ENCODE measurements around the gene PLCL1.

Gene PLCL1

GRCh38 chr2:198062826-198063225 lies 258.4 kb downstream of the PLCL1 start:
- no peak overlapping the region for H3K27ac ChIP-seq (ENCODE audit: low read depth, low read length)
- H3K9me3 ChIP-seq (ENCODE audit: control insufficient read depth, insufficient read depth, low read depth, low read length), result no peaks in the 10 kb centered on the region
- no peaks in the 10 kb centered on the region for H3K27me3 ChIP-seq (ENCODE audit: control insufficient read depth, insufficient read depth, low read length)
- H3K4me3 ChIP-seq (ENCODE audit: low read depth, low read length), result no peak overlapping the region
- H3K9ac ChIP-seq (ENCODE audit: low read length), result no peak overlapping the region
- H3K36me3 ChIP-seq (ENCODE audit: control insufficient read depth, insufficient read depth, low read length), result no peaks in the 10 kb centered on the region
- H3K4me1 ChIP-seq (ENCODE audit: control insufficient read depth, insufficient read depth, low read length), result no peaks in the 10 kb centered on the region

- Histone ChIP-seq H3K9me3 (ENCODE audit: control insufficient read depth, insufficient read depth, low read depth, low read length) (no peaks in the 10 kb centered on the region), H3K9ac (ENCODE audit: low read length) (no peak overlapping the region), H3K4me1 (ENCODE audit: control insufficient read depth, insufficient read depth, low read length) (no peaks in the 10 kb centered on the region), H3K27me3 (ENCODE audit: control insufficient read depth, insufficient read depth, low read length) (no peaks in the 10 kb centered on the region), H3K36me3 (ENCODE audit: control insufficient read depth, insufficient read depth, low read length) (no peaks in the 10 kb centered on the region), H3K4me3 (ENCODE audit: low read depth, low read length) (no peak overlapping the region), H3K27ac (ENCODE audit: low read depth, low read length) (no peak overlapping the region)
Observed at GRCh38 chr2:198063242-198063641, 258.8 kb downstream of the PLCL1 start.

- no peaks in the 10 kb centered on the region for H3K36me3 ChIP-seq (ENCODE audit: control insufficient read depth, insufficient read depth, low read length)
- H3K27ac ChIP-seq (ENCODE audit: low read depth, low read length), result no peak overlapping the region
- no peaks in the 10 kb centered on the region for H3K9me3 ChIP-seq (ENCODE audit: control insufficient read depth, insufficient read depth, low read depth, low read length)
- H3K4me3 ChIP-seq (ENCODE audit: low read depth, low read length), result no peak overlapping the region
- no peaks in the 10 kb centered on the region for H3K27me3 ChIP-seq (ENCODE audit: control insufficient read depth, insufficient read depth, low read length)
- H3K9ac ChIP-seq (ENCODE audit: low read length), result no peak overlapping the region
- no peaks in the 10 kb centered on the region for H3K4me1 ChIP-seq (ENCODE audit: control insufficient read depth, insufficient read depth, low read length)
Observed at GRCh38 chr2:198065322-198065721, 260.9 kb downstream of the PLCL1 start.

- Histone ChIP-seq H3K36me3 (ENCODE audit: control insufficient read depth, insufficient read depth, low read length) (no peaks in the 10 kb centered on the region), H3K27me3 (ENCODE audit: control insufficient read depth, insufficient read depth, low read length) (no peaks in the 10 kb centered on the region), H3K27ac (ENCODE audit: low read depth, low read length) (no peak overlapping the region), H3K4me1 (ENCODE audit: control insufficient read depth, insufficient read depth, low read length) (no peaks in the 10 kb centered on the region), H3K9me3 (ENCODE audit: control insufficient read depth, insufficient read depth, low read depth, low read length) (no peaks in the 10 kb centered on the region), H3K9ac (ENCODE audit: low read length) (no peak overlapping the region), H3K4me3 (ENCODE audit: low read depth, low read length) (no peak overlapping the region)
Observed at GRCh38 chr2:198066597-198066996, 262.2 kb downstream of the PLCL1 start.

GRCh38 chr2:198072655-198073054 lies 268.3 kb downstream of the PLCL1 start:
- H3K36me3 ChIP-seq (ENCODE audit: control insufficient read depth, insufficient read depth, low read length), result no peaks in the 10 kb centered on the region
- no peak overlapping the region for H3K9ac ChIP-seq (ENCODE audit: low read length)
- no peak overlapping the region for H3K4me3 ChIP-seq (ENCODE audit: low read depth, low read length)
- H3K4me1 ChIP-seq (ENCODE audit: control insufficient read depth, insufficient read depth, low read length), result no peaks in the 10 kb centered on the region
- H3K9me3 ChIP-seq (ENCODE audit: control insufficient read depth, insufficient read depth, low read depth, low read length), result no peaks in the 10 kb centered on the region
- no peak overlapping the region for H3K27ac ChIP-seq (ENCODE audit: low read depth, low read length)
- H3K27me3 ChIP-seq (ENCODE audit: control insufficient read depth, insufficient read depth, low read length), result no peaks in the 10 kb centered on the region

GRCh38 chr2:198073253-198073652 lies 268.9 kb downstream of the PLCL1 start:
- no peak overlapping the region for H3K27ac ChIP-seq (ENCODE audit: low read depth, low read length)
- H3K9me3 ChIP-seq (ENCODE audit: control insufficient read depth, insufficient read depth, low read depth, low read length), result no peaks in the 10 kb centered on the region
- no peaks in the 10 kb centered on the region for H3K27me3 ChIP-seq (ENCODE audit: control insufficient read depth, insufficient read depth, low read length)
- no peak overlapping the region for H3K4me3 ChIP-seq (ENCODE audit: low read depth, low read length)
- H3K36me3 ChIP-seq (ENCODE audit: control insufficient read depth, insufficient read depth, low read length), result no peaks in the 10 kb centered on the region
- no peaks in the 10 kb centered on the region for H3K4me1 ChIP-seq (ENCODE audit: control insufficient read depth, insufficient read depth, low read length)
- H3K9ac ChIP-seq (ENCODE audit: low read length), result no peak overlapping the region

GRCh38 chr2:198077477-198077876 lies 273.1 kb downstream of the PLCL1 start:
- Histone ChIP-seq H3K9me3 (ENCODE audit: control insufficient read depth, insufficient read depth, low read depth, low read length) (no peaks in the 10 kb centered on the region), H3K27me3 (ENCODE audit: control insufficient read depth, insufficient read depth, low read length) (no peaks in the 10 kb centered on the region), H3K9ac (ENCODE audit: low read length) (no peak overlapping the region), H3K36me3 (ENCODE audit: control insufficient read depth, insufficient read depth, low read length) (no peaks in the 10 kb centered on the region), H3K27ac (ENCODE audit: low read depth, low read length) (no peak overlapping the region), H3K4me3 (ENCODE audit: low read depth, low read length) (no peak overlapping the region), H3K4me1 (ENCODE audit: control insufficient read depth, insufficient read depth, low read length) (no peaks in the 10 kb centered on the region)

GRCh38 chr2:198080879-198081765 lies 276.7 kb downstream of the PLCL1 start:
- H3K4me3 ChIP-seq (ENCODE audit: low read depth, low read length), result no peak overlapping the region
- no peaks in the 10 kb centered on the region for H3K4me1 ChIP-seq (ENCODE audit: control insufficient read depth, insufficient read depth, low read length)
- H3K27ac ChIP-seq (ENCODE audit: low read depth, low read length), result no peak overlapping the region
- no peaks in the 10 kb centered on the region for H3K9me3 ChIP-seq (ENCODE audit: control insufficient read depth, insufficient read depth, low read depth, low read length)
- H3K27me3 ChIP-seq (ENCODE audit: control insufficient read depth, insufficient read depth, low read length), result no peaks in the 10 kb centered on the region
- no peak overlapping the region for H3K9ac ChIP-seq (ENCODE audit: low read length)
- H3K36me3 ChIP-seq (ENCODE audit: control insufficient read depth, insufficient read depth, low read length), result no peaks in the 10 kb centered on the region

- H3K9me3 ChIP-seq (ENCODE audit: control insufficient read depth, insufficient read depth, low read depth, low read length), result no peaks in the 10 kb centered on the region
- no peak overlapping the region for H3K9ac ChIP-seq (ENCODE audit: low read length)
- H3K27ac ChIP-seq (ENCODE audit: low read depth, low read length), result no peak overlapping the region
- no peaks in the 10 kb centered on the region for H3K36me3 ChIP-seq (ENCODE audit: control insufficient read depth, insufficient read depth, low read length)
- no peaks in the 10 kb centered on the region for H3K27me3 ChIP-seq (ENCODE audit: control insufficient read depth, insufficient read depth, low read length)
- no peak overlapping the region for H3K4me3 ChIP-seq (ENCODE audit: low read depth, low read length)
- H3K4me1 ChIP-seq (ENCODE audit: control insufficient read depth, insufficient read depth, low read length), result no peaks in the 10 kb centered on the region
Observed at GRCh38 chr2:198084156-198084555, 279.8 kb downstream of the PLCL1 start.

GRCh38 chr2:198096002-198096401 lies 291.6 kb downstream of the PLCL1 start:
- H3K4me1 ChIP-seq (ENCODE audit: control insufficient read depth, insufficient read depth, low read length), result no peaks in the 10 kb centered on the region
- H3K9ac ChIP-seq (ENCODE audit: low read length), result no peak overlapping the region
- H3K36me3 ChIP-seq (ENCODE audit: control insufficient read depth, insufficient read depth, low read length), result no peaks in the 10 kb centered on the region
- no peaks in the 10 kb centered on the region for H3K9me3 ChIP-seq (ENCODE audit: control insufficient read depth, insufficient read depth, low read depth, low read length)
- no peak overlapping the region for H3K27ac ChIP-seq (ENCODE audit: low read depth, low read length)
- H3K27me3 ChIP-seq (ENCODE audit: control insufficient read depth, insufficient read depth, low read length), result no peaks in the 10 kb centered on the region
- no peak overlapping the region for H3K4me3 ChIP-seq (ENCODE audit: low read depth, low read length)

- H3K27ac ChIP-seq (ENCODE audit: low read depth, low read length), result no peak overlapping the region
- no peaks in the 10 kb centered on the region for H3K4me1 ChIP-seq (ENCODE audit: control insufficient read depth, insufficient read depth, low read length)
- H3K9ac ChIP-seq (ENCODE audit: low read length), result no peak overlapping the region
- H3K4me3 ChIP-seq (ENCODE audit: low read depth, low read length), result no peak overlapping the region
- H3K9me3 ChIP-seq (ENCODE audit: control insufficient read depth, insufficient read depth, low read depth, low read length), result no peaks in the 10 kb centered on the region
- H3K27me3 ChIP-seq (ENCODE audit: control insufficient read depth, insufficient read depth, low read length), result no peaks in the 10 kb centered on the region
- H3K36me3 ChIP-seq (ENCODE audit: control insufficient read depth, insufficient read depth, low read length), result no peaks in the 10 kb centered on the region
Observed at GRCh38 chr2:198096965-198097364, 292.6 kb downstream of the PLCL1 start.
